Peyer's patch (tissue), 4 donors: ENCODE measurements around the gene LDLRAD4. TPM values are rescaled to one million over a fixed set of nuclear protein-coding genes. Genes with fewer than 3 reads are reported as not detected.

Source experiments
- DNase-seq, 3 donors: peaks; one replicate each; pipeline ENCODE4 v3.0.0-alpha.2; 2017 to 2019
- H3K27ac ChIP-seq, 4 donors: fragments of 200-600 bp; sonication (generic); one replicate each; pipeline ENCODE4 v1.5.1; 2016 to 2019
- H3K27me3 ChIP-seq, 2 donors: fragments of 200-600 bp; sonication (generic); one replicate each; pipeline ENCODE4 v1.5.1; 2019
- H3K36me3 ChIP-seq, 3 donors: fragments of 200-600 bp; sonication (generic); one replicate each; pipeline ENCODE4 v1.5.1; 2016 to 2019
- H3K4me1 ChIP-seq, 4 donors: fragments of 200-600 bp; sonication (generic); one replicate each; pipeline ENCODE4 v1.5.1; 2016 to 2019
- H3K4me3 ChIP-seq, 4 donors: fragments of 200-600 bp; sonication (generic); 1 replicate in 3 of 4; 2 replicates in 1 of 4; pipeline ENCODE4 v1.5.1; 2016 to 2019; ENCODE audit warnings: mild to moderate bottlenecking in 1 of 4
- H3K9me3 ChIP-seq, 4 donors: fragments of 200-600 bp; sonication (generic); one replicate each; pipeline ENCODE4 v1.5.1; 2016 to 2019; ENCODE audit warnings: mild to moderate bottlenecking in 1 of 4
- POLR2A ChIP-seq, 2 donors: fragments of 450-650 bp; IDR thresholded peaks; one replicate each; pipeline ENCODE4 v1.5.1; 2017; ENCODE audit warnings: antibody characterized with exemption in 2 of 2, mild to moderate bottlenecking in 2 of 2, moderate library complexity in 2 of 2
- total RNA-seq, 4 donors: library from RNA; depleted of rRNA; stranded (reverse); fragments of >200 nt; gene quantifications; one replicate each; pipeline ENCODE4 v1.1.0, GENCODE V29; 2016
- TF ChIP-seq, protein P1 (sequence below), 6 experiments: fragments of 450-650 bp in 4 of 6; fragments of 200-600 bp in 2 of 6; sonication (generic) in 1 of 6; IDR thresholded peaks; one replicate each; pipeline ENCODE4 v1.5.1; 2017 to 2019; ENCODE audit warnings: antibody characterized with exemption in 6 of 6, mild to moderate bottlenecking in 3 of 6, moderate library complexity in 1 of 6

LDLRAD4 gene
- total RNA-seq, 4 donors from 2014 or later = 24.8 to 128 (median 50.0) TPM

DNA sequence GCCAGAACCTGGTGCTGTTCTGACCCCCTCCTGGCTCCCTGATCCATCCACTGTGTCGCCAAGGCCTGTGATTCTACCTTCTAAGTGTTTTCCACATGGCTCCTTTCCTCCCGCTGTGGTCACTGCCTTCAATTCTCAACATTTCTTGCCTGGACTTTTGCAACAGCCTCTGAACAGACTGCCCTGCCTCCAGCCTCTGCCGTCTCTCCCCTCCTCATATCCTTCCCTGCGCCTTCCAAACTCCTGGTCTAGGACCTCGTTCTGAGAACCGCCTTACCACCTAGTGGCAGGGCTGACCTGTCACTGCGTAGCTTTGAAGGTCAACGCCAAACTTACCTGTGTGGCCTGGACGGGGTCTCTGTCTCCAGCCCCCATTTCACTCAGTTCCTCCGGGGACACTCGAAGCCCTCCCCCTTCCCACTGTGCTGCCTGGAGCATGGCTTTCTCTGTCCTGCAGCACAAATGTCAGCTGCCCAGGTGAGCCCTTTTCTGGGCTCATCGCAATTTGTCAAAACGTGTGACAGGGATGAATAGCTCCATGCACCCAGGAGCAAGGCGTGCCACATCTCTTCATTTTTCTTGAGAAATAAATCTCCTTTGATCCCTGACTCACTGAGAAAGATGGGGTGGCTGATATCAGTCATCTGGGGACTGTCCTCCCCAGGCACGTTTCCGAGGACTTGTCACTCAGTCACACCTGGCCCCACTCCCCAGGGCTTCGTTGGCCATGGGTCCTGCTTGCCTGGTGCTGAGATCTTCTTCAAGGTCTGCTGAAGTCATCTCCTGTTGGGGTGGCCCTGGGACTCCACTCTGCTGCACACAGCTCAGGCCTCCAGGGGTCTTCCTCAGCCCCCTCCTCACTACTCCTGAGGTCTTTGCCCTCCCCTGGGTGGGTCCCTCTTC is 46.7 kb downstream of the LDLRAD4 start:
- Histone ChIP-seq H3K36me3 (no peaks in the 10 kb centered on the region), H3K4me1 (peaks cover 0 to 49% (median 0%) of the 10 kb centered on the region in 4 donors), H3K27me3 (no peaks in the 10 kb centered on the region), H3K4me3 (no peak overlapping the region), H3K27ac (peak overlapping the region in 1 of 4 donors; percentile 57), H3K9me3 (no peaks in the 10 kb centered on the region)
- TF ChIP-seq, protein P1, sequence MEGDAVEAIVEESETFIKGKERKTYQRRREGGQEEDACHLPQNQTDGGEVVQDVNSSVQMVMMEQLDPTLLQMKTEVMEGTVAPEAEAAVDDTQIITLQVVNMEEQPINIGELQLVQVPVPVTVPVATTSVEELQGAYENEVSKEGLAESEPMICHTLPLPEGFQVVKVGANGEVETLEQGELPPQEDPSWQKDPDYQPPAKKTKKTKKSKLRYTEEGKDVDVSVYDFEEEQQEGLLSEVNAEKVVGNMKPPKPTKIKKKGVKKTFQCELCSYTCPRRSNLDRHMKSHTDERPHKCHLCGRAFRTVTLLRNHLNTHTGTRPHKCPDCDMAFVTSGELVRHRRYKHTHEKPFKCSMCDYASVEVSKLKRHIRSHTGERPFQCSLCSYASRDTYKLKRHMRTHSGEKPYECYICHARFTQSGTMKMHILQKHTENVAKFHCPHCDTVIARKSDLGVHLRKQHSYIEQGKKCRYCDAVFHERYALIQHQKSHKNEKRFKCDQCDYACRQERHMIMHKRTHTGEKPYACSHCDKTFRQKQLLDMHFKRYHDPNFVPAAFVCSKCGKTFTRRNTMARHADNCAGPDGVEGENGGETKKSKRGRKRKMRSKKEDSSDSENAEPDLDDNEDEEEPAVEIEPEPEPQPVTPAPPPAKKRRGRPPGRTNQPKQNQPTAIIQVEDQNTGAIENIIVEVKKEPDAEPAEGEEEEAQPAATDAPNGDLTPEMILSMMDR (IDR thresholded peaks at IDR 0.05) = no peak
- TF ChIP-seq POLR2A (IDR thresholded peaks at IDR 0.05) = no peak
- DNase-seq = peak in 1 of 3 donors; percentile 29

DNA sequence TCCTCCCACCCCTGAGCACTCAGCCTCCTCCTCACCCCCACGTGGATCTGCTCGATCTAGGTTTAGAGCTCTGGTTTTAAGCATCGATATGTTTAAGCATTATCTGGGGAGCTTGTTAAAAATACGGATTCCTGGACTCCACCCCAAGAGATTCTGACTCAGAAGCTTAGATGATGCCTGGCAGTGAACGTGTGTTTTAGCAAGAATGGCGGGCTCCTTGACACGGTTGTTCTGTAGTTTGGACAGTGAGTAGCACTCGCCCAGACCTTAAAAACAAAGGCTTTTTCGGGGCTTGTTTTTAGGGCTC is 47.3 kb downstream of the LDLRAD4 start:
- no peak for DNase-seq
- peaks cover 0 to 46% (median 0%) of the 10 kb centered on the region in 4 donors for H3K4me1 ChIP-seq
- H3K36me3 ChIP-seq = no peaks in the 10 kb centered on the region
- no peaks in the 10 kb centered on the region for H3K27me3 ChIP-seq
- H3K27ac ChIP-seq = peak overlapping the region in 1 of 4 donors; percentile 57
- H3K9me3 ChIP-seq = no peaks in the 10 kb centered on the region
- H3K4me3 ChIP-seq = no peak overlapping the region
- TF ChIP-seq, protein P1 (IDR thresholded peaks at IDR 0.05) = no peak
- TF ChIP-seq POLR2A (IDR thresholded peaks at IDR 0.05) = no peak

DNA sequence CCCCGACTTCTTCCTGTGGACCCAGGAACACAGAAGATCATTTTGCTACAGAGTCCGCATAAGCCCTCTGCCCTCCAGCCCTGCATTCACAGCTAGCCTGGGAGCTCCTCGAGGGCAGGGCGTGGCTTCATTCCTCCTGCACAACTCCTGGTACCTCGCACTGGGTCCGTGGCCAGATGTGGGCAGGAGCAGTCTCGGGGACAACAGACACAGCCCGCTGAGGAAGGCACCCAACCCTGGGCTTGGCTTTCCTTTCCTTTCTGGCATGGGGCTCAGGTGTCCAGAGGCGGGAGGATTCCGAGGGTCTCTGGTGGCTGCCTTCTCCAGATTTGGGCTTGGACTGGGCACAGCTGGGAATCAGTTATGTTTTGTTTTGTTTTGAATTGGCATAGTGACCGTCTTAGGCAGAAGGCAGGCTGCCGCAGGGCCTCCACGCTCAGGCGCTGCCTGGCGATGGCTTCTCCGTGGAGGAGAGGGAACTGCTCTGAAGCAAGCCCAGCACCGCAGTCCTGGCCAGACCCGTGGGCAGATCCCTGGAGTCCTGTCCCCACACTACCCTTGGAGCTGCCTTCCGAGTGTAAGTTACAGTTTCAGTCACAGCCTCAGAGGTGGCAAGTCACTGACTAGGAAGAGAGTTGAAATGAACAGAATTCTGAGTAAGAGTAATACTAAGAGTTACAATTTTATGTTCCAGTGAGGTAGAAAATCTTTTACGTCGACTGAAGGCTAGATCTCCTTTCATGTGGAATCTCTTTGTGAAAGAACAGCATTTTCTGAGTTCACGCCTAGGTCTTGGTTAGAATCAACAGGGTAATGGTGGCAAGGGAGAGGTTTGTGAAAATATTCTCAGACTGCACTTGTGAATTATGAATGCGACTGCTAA is 47.9 kb downstream of the LDLRAD4 start:
- Histone ChIP-seq H3K4me1 (peaks cover 0 to 41% (median 0%) of the 10 kb centered on the region in 4 donors), H3K9me3 (no peaks in the 10 kb centered on the region), H3K27me3 (no peaks in the 10 kb centered on the region), H3K36me3 (no peaks in the 10 kb centered on the region), H3K27ac (peak overlapping the region in 1 of 4 donors; percentile 57), H3K4me3 (no peak overlapping the region)
- DNase-seq = peak in 1 of 3 donors; percentile 42
- TF ChIP-seq POLR2A (IDR thresholded peaks at IDR 0.05) = no peak
- TF ChIP-seq, protein P1 (IDR thresholded peaks at IDR 0.05) = no peak

DNA sequence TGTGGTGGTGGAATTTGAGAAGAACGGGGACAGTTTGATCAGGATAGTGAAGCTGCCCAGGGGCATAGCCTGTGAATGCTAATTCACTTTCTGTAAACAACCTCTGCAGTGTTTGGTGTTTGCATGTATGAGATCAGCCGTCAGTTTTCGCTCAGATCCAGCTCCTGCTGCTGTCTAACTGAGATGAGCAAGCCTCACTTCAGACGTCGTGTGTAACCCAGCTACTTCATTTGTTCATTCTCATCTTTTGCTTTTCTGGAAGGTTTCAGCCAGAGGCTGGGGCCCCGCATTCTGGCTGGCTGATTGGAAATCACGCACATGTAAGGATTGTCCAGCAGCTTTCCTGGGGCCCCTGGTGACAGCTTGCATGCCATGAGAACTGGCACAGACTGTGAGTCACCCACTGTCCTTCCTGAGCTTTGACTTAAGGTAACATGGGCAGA is 48.9 kb downstream of the LDLRAD4 start:
- DNase-seq = no peak
- H3K27ac ChIP-seq = peak overlapping the region in 1 of 4 donors; percentile 62
- peaks cover 0 to 34% (median 0%) of the 10 kb centered on the region in 4 donors for H3K4me1 ChIP-seq
- no peak overlapping the region for H3K4me3 ChIP-seq
- no peaks in the 10 kb centered on the region for H3K9me3 ChIP-seq
- no peak for TF ChIP-seq POLR2A (IDR thresholded peaks at IDR 0.05)
- TF ChIP-seq, protein P1 (IDR thresholded peaks at IDR 0.05) = no peak
- no peaks in the 10 kb centered on the region for H3K27me3 ChIP-seq
- H3K36me3 ChIP-seq = no peaks in the 10 kb centered on the region

DNA sequence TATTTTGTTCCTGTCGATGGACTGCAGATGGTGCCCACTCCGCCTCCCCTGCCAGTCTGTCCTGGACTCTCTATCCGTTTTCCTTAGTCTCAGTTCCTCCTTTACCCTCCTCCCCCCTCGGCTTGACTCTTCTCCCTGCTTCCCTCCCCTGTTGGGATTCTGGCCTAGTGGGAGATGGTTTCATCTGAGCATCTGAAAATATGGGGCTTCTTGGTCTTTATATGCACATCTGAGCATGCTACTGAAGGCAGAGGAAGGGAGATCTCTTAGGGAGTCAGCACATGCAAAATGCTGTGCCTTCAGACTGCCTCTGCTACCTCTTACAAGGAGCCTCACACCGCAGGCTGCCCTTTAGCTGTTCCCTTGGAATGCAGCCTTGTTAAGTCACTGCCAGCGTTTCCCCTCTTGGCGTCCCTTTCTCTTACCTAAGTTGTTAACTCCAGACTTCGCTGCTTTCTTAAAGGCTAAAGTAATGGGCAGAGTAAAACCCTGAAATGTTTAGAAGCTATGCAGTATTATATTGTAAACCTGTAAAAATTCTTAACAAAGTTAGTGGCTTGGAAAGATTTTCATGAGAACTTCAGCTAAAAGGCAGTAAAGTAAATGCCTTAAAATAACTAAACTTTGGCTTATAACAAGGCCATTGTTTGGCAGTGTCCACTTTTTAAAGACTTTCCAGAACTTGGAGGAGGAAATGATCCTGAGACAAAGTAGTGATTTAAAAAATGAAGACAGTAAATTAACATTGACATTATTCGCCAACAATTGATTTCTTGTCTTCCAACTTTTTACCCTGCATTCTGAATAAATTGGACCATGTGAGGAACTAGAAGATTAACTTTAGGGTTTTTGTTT is 49.8 kb downstream of the LDLRAD4 start:
- H3K4me1 ChIP-seq = peaks cover 0 to 34% (median 0%) of the 10 kb centered on the region in 4 donors
- no peaks in the 10 kb centered on the region for H3K27me3 ChIP-seq
- TF ChIP-seq, protein P1 (IDR thresholded peaks at IDR 0.05) = no peak
- TF ChIP-seq POLR2A (IDR thresholded peaks at IDR 0.05) = no peak
- H3K9me3 ChIP-seq = no peaks in the 10 kb centered on the region
- DNase-seq = no peak
- peak overlapping the region in 2 of 4 donors; percentile 25 to 62 for H3K27ac ChIP-seq
- H3K36me3 ChIP-seq = no peaks in the 10 kb centered on the region
- H3K4me3 ChIP-seq = no peak overlapping the region
